NB4 (cell line): ENCODE measurements around the gene CBR3.

Source experiments
- CTCF ChIP-seq: IDR thresholded peaks from one replicate; pipeline ENCODE4 v1.5.1; 2012; ENCODE audit warnings: low read depth, low read length
- POLR2A ChIP-seq: IDR thresholded peaks from 2 replicates; pipeline ENCODE4 v1.6.1; 2011; ENCODE audit warnings: mild to moderate bottlenecking; ENCODE audit not compliant: insufficient read length; ENCODE audit errors: extremely low read depth

GRCh38 chr21:36134803-36135390 is at the start of gene CBR3:
- TF ChIP-seq CTCF (no peak), POLR2A (no peak)
